ENCODE results near the gene HAPSTR1. TPM values are rescaled to one million over a fixed set of nuclear protein-coding genes. Genes with fewer than 3 reads are reported as not detected.
A peak's percentile ranks its signal among the peaks of the same experiment; 100 is the strongest.

HAPSTR1 gene
- total and polyA plus RNA-seq, 2 of the 4 experiments (the other 2 are of a cell fraction) = 22.2 to 56.5 TPM

GRCh38 chr16:9138021-9138680, 46.7 kb downstream of the HAPSTR1 start:
- Histone ChIP-seq H3K18ac (ENCODE audit: low read depth, low read length) (no peak overlapping the region), H4K5ac (ENCODE audit: low read depth, low read length) (no peak overlapping the region), H2BK5ac (ENCODE audit: low read depth, low read length, poor library complexity, severe bottlenecking) (no peak overlapping the region), H2BK15ac (ENCODE audit: low read depth, low read length) (no peak overlapping the region), H3K4me2 (ENCODE audit: low read depth, low read length) (no peak overlapping the region), H3K36me3 (ENCODE audit: control insufficient read depth, insufficient read depth, low read length) (no peaks in the 10 kb centered on the region), H4K20me1 (ENCODE audit: insufficient read depth, low read length) (peaks cover 4% of the 10 kb centered on the region; the same call in 1 of the 2 replicates), H2AFZ (replicated peaks; ENCODE audit: low read length, poor library complexity) (peak overlapping the region; percentile 43), H2AK5ac (ENCODE audit: low read depth, low read length) (no peak overlapping the region), H3K9ac (ENCODE audit: low read depth, low read length) (no peak overlapping the region), H3K4me1 (ENCODE audit: control insufficient read depth, insufficient read depth, low read length) (no peaks in the 10 kb centered on the region), H2AK9ac (replicated peaks; ENCODE audit: low read depth, low read length, poor library complexity) (no peak overlapping the region), H2BK120ac (ENCODE audit: low read depth, low read length) (no peak overlapping the region), H3K4ac (ENCODE audit: low read depth, low read length) (no peak overlapping the region), H3K79me1 (ENCODE audit: low read depth in 1 of 2, low read length in 2 of 2) (peaks cover 0 to 20% of the 10 kb centered on the region in 2 experiments; a peak in 1 of 4 replicates), H3K9me3 (ENCODE audit: control insufficient read depth, insufficient read depth, low read length) (no peaks in the 10 kb centered on the region), H2BK20ac (ENCODE audit: low read depth, low read length) (no peak overlapping the region), H3K9me1 (ENCODE audit: insufficient read depth, low read length) (peaks cover 3% of the 10 kb centered on the region), H3K14ac (replicated peaks; ENCODE audit: low read depth, low read length) (no peak overlapping the region), H3K4me3 (ENCODE audit: insufficient read depth, low read depth, low read length) (no peak overlapping the region), H3K27ac (ENCODE audit: insufficient read depth, low read length) (no peak overlapping the region), H4K91ac (ENCODE audit: insufficient read depth, low read depth, low read length) (no peak overlapping the region), H3K23ac (ENCODE audit: low read depth, low read length) (no peak overlapping the region), H3K27me3 (ENCODE audit: control insufficient read depth, insufficient read depth, low read length) (no peaks in the 10 kb centered on the region), H4K8ac (ENCODE audit: low read depth in 2 of 2, low read length in 2 of 2) (no peak overlapping the region), H3K56ac (ENCODE audit: extremely low read depth, insufficient read depth, low read length) (no peak overlapping the region)
- ATAC-seq (ENCODE audit: low read depth) = no peak
- dilution Hi-C loops (cut with HindIII; ENCODE audit: low sequenced_read_pairs, unreplicated experiment) = no loop called here
- in situ Hi-C loops (cut with MboI; ENCODE audit: low sequenced_read_pairs) = loop anchor here (25.0 kb wide), 2 partner anchors 476 to 576 kb away; partner anchors contain the start of gene ABAT
- POLR2A ChIA-PET (ENCODE audit: unreplicated experiment) = no interaction called here
- intact Hi-C loops (cut with micrococcal nuclease) = loop anchor here (2.0 to 10.0 kb wide), 2 partner anchors 573 to 1371 kb away; no protein-coding TSS in a partner anchor
- CTCF ChIA-PET = interaction anchor here (1.6 to 1.7 kb wide), 2 partner anchors 10 to 13 kb away, joined by 4 read pairs; no protein-coding TSS in a partner anchor
- no peak for DNase-seq
- WGBS, 2 experiments (ENCODE audit: extremely low coverage in 2 of 2, insufficient read length in 1 of 2) = 91% methylated on average over 4 of the region's 14 CpGs; no CpG with 5 or more reads in 1 of the 2 experiments
- BruUV-seq (replicated peaks) = no TSS peak
- TF ChIP-seq MAFK (IDR thresholded peaks at IDR 0.05; ENCODE audit: low read depth, low read length) (no peak), MXI1 (IDR thresholded peaks at IDR 0.05; ENCODE audit: borderline replicate concordance, low read depth, low read length) (no peak), RCOR1 (IDR thresholded peaks at IDR 0.05; ENCODE audit: insufficient replicate concordance, low read length) (no peak), POLR2A (IDR thresholded peaks at IDR 0.05; ENCODE audit: low read depth, low read length) (no peak), FOS (IDR thresholded peaks at IDR 0.05; ENCODE audit: low read depth, low read length) (no peak), ELK1 (IDR thresholded peaks at IDR 0.05; ENCODE audit: borderline replicate concordance, low read depth, low read length) (no peak), CEBPB (IDR thresholded peaks at IDR 0.05; ENCODE audit: low read depth, low read length) (no peak), CHD1 (IDR thresholded peaks at IDR 0.05; ENCODE audit: low read depth, low read length) (no peak), NFE2L2 (IDR thresholded peaks at IDR 0.05; ENCODE audit: low read depth, low read length) (no peak), SMC3 (IDR thresholded peaks at IDR 0.05; ENCODE audit: low read depth, low read length) (no peak), RAD21 (IDR thresholded peaks at IDR 0.05; ENCODE audit: low read length) (no peak), MAZ (IDR thresholded peaks at IDR 0.05; ENCODE audit: borderline replicate concordance, low read depth, low read length) (no peak), BHLHE40 (IDR thresholded peaks at IDR 0.05; ENCODE audit: low read depth, low read length) (no peak)
- TF ChIP-seq, protein P1, sequence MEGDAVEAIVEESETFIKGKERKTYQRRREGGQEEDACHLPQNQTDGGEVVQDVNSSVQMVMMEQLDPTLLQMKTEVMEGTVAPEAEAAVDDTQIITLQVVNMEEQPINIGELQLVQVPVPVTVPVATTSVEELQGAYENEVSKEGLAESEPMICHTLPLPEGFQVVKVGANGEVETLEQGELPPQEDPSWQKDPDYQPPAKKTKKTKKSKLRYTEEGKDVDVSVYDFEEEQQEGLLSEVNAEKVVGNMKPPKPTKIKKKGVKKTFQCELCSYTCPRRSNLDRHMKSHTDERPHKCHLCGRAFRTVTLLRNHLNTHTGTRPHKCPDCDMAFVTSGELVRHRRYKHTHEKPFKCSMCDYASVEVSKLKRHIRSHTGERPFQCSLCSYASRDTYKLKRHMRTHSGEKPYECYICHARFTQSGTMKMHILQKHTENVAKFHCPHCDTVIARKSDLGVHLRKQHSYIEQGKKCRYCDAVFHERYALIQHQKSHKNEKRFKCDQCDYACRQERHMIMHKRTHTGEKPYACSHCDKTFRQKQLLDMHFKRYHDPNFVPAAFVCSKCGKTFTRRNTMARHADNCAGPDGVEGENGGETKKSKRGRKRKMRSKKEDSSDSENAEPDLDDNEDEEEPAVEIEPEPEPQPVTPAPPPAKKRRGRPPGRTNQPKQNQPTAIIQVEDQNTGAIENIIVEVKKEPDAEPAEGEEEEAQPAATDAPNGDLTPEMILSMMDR (conservative IDR thresholded peaks at IDR 0.05; ENCODE audit: low read depth, low read length) = no peak
- TF ChIP-seq, protein P2, sequence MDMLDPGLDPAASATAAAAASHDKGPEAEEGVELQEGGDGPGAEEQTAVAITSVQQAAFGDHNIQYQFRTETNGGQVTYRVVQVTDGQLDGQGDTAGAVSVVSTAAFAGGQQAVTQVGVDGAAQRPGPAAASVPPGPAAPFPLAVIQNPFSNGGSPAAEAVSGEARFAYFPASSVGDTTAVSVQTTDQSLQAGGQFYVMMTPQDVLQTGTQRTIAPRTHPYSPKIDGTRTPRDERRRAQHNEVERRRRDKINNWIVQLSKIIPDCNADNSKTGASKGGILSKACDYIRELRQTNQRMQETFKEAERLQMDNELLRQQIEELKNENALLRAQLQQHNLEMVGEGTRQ (IDR thresholded peaks at IDR 0.05; ENCODE audit: low read depth, low read length) = no peak

Measured in IMR-90 (cell line).